ENCODE measurements around the gene STX2.
"Not testable (repeated sequence)": the region's sequence is repeated elsewhere in the genome, so short reads cannot be mapped to it uniquely, and the experiment has no call there.

Gene STX2

DNA sequence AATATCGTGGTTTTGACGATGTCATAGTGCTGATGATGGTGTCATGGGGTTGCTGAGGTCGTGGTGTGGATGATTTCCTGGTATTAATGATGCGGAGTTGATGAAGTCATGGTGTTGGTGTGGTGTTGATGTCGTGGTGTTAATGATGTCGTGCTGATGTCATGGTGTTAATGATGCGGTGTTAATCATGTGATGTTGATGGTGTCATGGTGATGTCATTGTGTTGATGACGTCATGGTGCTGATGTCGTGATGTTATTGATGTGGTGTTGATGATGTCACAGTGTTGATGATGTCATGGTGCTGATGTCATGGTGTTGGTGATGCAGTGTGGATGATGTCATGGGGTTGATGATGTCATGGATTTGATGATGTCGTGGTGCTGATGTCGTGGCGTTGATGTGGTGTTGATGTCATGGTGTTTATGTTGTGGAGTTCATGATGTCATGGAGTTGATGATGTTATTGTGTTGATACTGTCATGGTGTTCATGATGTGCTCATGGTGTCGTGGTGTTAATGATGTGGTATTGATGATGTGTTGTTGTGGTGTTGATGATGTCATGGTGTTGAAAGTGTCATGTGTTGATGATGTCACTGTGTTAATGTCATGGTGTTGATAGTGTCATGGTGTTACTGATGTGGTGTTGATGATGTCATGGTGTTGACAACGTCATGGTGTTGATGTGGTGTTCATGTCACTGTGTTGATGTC is 74.4 kb downstream of the STX2 start:
- H3K4me3 ChIP-seq (ENCODE audit: low read length) = no peak overlapping the region
- peaks cover 4% of the 10 kb centered on the region for H3K27me3 ChIP-seq (ENCODE audit: control insufficient read depth, insufficient read depth, low read length)
- H3K4me1 ChIP-seq (ENCODE audit: control insufficient read depth, insufficient read depth, low read length) = no peaks in the 10 kb centered on the region
- H3K36me3 ChIP-seq (ENCODE audit: control insufficient read depth, insufficient read depth, low read length) = no peaks in the 10 kb centered on the region
- no peaks in the 10 kb centered on the region for H3K9me3 ChIP-seq (ENCODE audit: control insufficient read depth, low read length)
- H3K9ac ChIP-seq (ENCODE audit: low read length) = no peak overlapping the region

- no peaks in the 10 kb centered on the region for H3K4me1 ChIP-seq (ENCODE audit: control insufficient read depth, insufficient read depth, low read length)
- peaks cover 4% of the 10 kb centered on the region for H3K27me3 ChIP-seq (ENCODE audit: control insufficient read depth, insufficient read depth, low read length)
- no peak overlapping the region for H3K9ac ChIP-seq (ENCODE audit: low read length)
- H3K4me3 ChIP-seq (ENCODE audit: low read length) = no peak overlapping the region
- no peaks in the 10 kb centered on the region for H3K9me3 ChIP-seq (ENCODE audit: control insufficient read depth, low read length)
- H3K36me3 ChIP-seq (ENCODE audit: control insufficient read depth, insufficient read depth, low read length) = no peaks in the 10 kb centered on the region
Observed at GRCh38 chr12:130764073-130764472, 75.0 kb downstream of the STX2 start.

GRCh38 chr12:130762319-130762675 is 76.8 kb downstream of the STX2 start:
- Histone ChIP-seq H3K9ac (ENCODE audit: low read length) (no peak overlapping the region), H3K27me3 (ENCODE audit: control insufficient read depth, insufficient read depth, low read length) (peaks cover 4% of the 10 kb centered on the region), H3K4me3 (ENCODE audit: low read length) (no peak overlapping the region)

GRCh38 chr12:130761537-130762318 is 77.3 kb downstream of the STX2 start:
- Histone ChIP-seq H3K9me3 (ENCODE audit: control insufficient read depth, low read length) (no peaks in the 10 kb centered on the region), H3K27me3 (ENCODE audit: control insufficient read depth, insufficient read depth, low read length) (peaks cover 4% of the 10 kb centered on the region), H3K36me3 (ENCODE audit: control insufficient read depth, insufficient read depth, low read length) (no peaks in the 10 kb centered on the region), H3K9ac (ENCODE audit: low read length) (no peak overlapping the region), H3K4me1 (ENCODE audit: control insufficient read depth, insufficient read depth, low read length) (no peaks in the 10 kb centered on the region), H3K4me3 (ENCODE audit: low read length) (no peak overlapping the region)

More at GRCh38 chr12:130762319-130762675, 76.8 kb downstream of the STX2 start:
- Histone ChIP-seq H3K9me3 (ENCODE audit: control insufficient read depth, low read length) (no peaks in the 10 kb centered on the region), H3K36me3 (ENCODE audit: control insufficient read depth, insufficient read depth, low read length) (no peaks in the 10 kb centered on the region), H3K4me1 (ENCODE audit: control insufficient read depth, insufficient read depth, low read length) (no peaks in the 10 kb centered on the region)

- no peaks in the 10 kb centered on the region for H3K4me1 ChIP-seq (ENCODE audit: control insufficient read depth, insufficient read depth, low read length)
- no peaks in the 10 kb centered on the region for H3K9me3 ChIP-seq (ENCODE audit: control insufficient read depth, low read length)
- no peaks in the 10 kb centered on the region for H3K36me3 ChIP-seq (ENCODE audit: control insufficient read depth, insufficient read depth, low read length)
- no peak overlapping the region for H3K4me3 ChIP-seq (ENCODE audit: low read length)
- no peaks in the 10 kb centered on the region for H3K27me3 ChIP-seq (ENCODE audit: control insufficient read depth, insufficient read depth, low read length)
- no peak overlapping the region for H3K9ac ChIP-seq (ENCODE audit: low read length)
Observed at GRCh38 chr12:130754234-130754901, 84.7 kb downstream of the STX2 start.

DNA sequence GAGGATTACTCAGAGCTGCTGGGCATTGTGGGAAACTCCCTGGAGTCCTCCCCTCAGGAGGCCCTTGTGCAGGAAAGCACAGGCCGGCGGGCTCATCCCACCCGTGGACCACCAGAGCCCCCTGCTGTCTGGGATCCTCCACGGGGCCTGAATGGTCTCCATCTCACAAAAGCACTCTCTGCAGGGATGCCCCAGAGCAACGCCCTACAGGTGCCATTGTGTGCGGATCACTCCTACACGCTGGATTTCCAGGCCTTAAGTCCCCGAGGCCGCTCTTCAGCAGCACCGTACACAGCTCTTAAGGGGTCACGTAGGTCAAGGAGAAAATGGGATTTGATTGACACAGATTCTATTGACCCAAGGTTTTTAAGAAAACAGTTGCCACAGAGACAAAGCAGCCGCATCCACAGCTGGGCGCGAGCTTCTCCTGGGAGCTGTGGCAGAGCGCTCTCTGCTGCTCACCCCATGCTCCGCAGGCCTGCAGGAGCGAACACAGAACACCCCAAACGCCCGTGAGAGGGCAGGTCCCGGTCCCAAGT is 86.3 kb downstream of the STX2 start:
- Histone ChIP-seq H3K36me3 (ENCODE audit: control insufficient read depth, insufficient read depth, low read length) (no peaks in the 10 kb centered on the region), H3K9ac (ENCODE audit: low read length) (no peak overlapping the region), H3K4me1 (ENCODE audit: control insufficient read depth, insufficient read depth, low read length) (peaks cover 3% of the 10 kb centered on the region), H3K9me3 (ENCODE audit: control insufficient read depth, low read length) (no peaks in the 10 kb centered on the region), H3K4me3 (ENCODE audit: low read length) (no peak overlapping the region), H3K27me3 (ENCODE audit: control insufficient read depth, insufficient read depth, low read length) (peaks cover 3% of the 10 kb centered on the region)

DNA sequence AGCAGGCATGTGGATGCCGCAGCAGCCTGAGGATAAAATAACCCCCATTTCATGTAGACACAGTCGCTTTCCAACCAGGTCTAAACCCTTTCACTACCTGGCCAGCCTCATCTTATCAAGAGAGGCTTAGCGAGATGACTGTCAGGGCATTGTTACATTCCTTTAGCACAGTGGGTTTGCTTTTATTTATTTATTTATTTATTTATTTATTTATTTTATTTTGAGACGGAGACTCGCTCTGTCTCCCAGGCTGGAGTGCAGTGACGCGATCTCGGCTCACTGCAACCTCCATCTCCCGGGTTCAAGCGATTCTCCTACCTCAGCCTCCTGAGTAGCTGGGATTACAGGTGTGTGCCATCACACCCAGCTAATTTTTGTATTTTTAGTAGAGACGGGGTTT is 87.0 kb downstream of the STX2 start:
- not testable (repeated sequence) for H3K4me3 ChIP-seq (ENCODE audit: low read length); H3K9me3 ChIP-seq (ENCODE audit: control insufficient read depth, low read length); H3K4me1 ChIP-seq (ENCODE audit: control insufficient read depth, insufficient read depth, low read length); H3K36me3 ChIP-seq (ENCODE audit: control insufficient read depth, insufficient read depth, low read length); H3K27me3 ChIP-seq (ENCODE audit: control insufficient read depth, insufficient read depth, low read length); H3K9ac ChIP-seq (ENCODE audit: low read length)

GRCh38 chr12:130748786-130749185 is 90.3 kb downstream of the STX2 start:
- H3K27me3 ChIP-seq (ENCODE audit: control insufficient read depth, insufficient read depth, low read length) = peaks cover 4% of the 10 kb centered on the region

DNA sequence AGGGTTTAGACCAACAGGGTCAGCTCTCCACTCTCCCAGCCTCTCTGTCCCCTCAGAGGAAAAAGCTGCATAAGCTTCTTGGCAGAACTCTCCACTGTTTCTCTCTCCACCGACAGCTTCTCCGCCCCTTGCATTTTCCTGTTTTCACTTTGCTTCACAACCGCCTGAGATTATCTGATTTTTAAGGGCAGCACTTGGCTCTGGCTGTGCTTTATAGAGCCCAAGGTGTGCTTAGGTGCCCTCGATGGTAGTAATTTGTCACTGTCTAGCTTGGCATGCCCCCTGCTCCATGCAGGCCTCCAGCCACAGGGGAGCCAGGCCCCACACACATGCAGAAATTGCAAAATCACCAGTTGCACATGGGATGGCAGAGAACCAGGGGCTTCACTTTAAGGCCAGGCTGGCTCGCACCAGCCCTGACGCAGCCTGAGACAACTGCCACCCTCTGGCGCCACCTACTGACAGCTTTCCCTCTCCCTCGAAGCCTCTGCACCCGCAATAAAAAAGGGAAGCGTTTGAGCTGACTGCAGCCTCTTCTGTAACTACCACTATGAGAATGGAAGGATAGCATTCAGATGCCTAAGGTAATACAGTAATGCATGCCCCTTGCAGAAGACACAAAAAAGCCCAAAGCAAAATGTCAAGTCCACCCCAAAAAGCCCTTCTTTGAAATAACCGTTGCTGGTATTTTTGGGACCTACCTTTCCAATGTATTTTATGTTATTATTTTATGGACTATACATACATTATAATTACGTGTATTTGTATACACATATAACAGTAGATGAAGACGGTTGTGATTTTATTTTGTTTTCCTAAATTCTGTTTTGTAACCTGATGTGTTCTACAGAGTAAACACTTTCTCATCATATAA is 90.9 kb downstream of the STX2 start:
- Histone ChIP-seq H3K27me3 (ENCODE audit: control insufficient read depth, insufficient read depth, low read length) (peaks cover 4% of the 10 kb centered on the region), H3K4me3 (ENCODE audit: low read length) (no peak overlapping the region), H3K9ac (ENCODE audit: low read length) (no peak overlapping the region), H3K9me3 (ENCODE audit: control insufficient read depth, low read length) (no peaks in the 10 kb centered on the region), H3K4me1 (ENCODE audit: control insufficient read depth, insufficient read depth, low read length) (peaks cover 5% of the 10 kb centered on the region), H3K36me3 (ENCODE audit: control insufficient read depth, insufficient read depth, low read length) (no peaks in the 10 kb centered on the region)

More at GRCh38 chr12:130748786-130749185, 90.3 kb downstream of the STX2 start:
- no peaks in the 10 kb centered on the region for H3K36me3 ChIP-seq (ENCODE audit: control insufficient read depth, insufficient read depth, low read length)
- no peak overlapping the region for H3K9ac ChIP-seq (ENCODE audit: low read length)
- peaks cover 5% of the 10 kb centered on the region for H3K4me1 ChIP-seq (ENCODE audit: control insufficient read depth, insufficient read depth, low read length)
- no peak overlapping the region for H3K4me3 ChIP-seq (ENCODE audit: low read length)
- H3K9me3 ChIP-seq (ENCODE audit: control insufficient read depth, low read length) = no peaks in the 10 kb centered on the region

- Histone ChIP-seq H3K36me3 (ENCODE audit: control insufficient read depth, insufficient read depth, low read length) (no peaks in the 10 kb centered on the region), H3K27me3 (ENCODE audit: control insufficient read depth, insufficient read depth, low read length) (peaks cover 4% of the 10 kb centered on the region), H3K4me3 (ENCODE audit: low read length) (no peak overlapping the region), H3K9me3 (ENCODE audit: control insufficient read depth, low read length) (no peaks in the 10 kb centered on the region), H3K4me1 (ENCODE audit: control insufficient read depth, insufficient read depth, low read length) (peaks cover 5% of the 10 kb centered on the region), H3K9ac (ENCODE audit: low read length) (no peak overlapping the region)
Observed at GRCh38 chr12:130746546-130746945, 92.5 kb downstream of the STX2 start.

DNA sequence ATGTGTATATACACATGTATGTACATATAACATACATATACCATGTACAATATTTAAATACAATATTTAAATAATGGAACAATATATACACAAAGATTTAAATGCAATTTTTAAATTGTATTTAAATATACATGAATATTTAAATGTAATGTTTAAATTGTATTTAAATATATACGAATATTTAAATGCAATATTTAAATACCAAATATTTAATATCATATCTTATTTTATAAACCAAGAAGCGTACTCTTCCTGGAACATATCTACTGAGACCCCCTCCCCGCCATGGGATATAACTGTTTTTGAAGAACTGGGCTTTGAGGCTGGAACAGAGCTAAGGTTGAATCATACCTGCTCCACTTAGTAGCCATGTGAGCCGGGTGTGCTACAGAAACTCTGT is 93.1 kb downstream of the STX2 start:
- H3K27me3 ChIP-seq (ENCODE audit: control insufficient read depth, insufficient read depth, low read length) = peaks cover 4% of the 10 kb centered on the region
- H3K9me3 ChIP-seq (ENCODE audit: control insufficient read depth, low read length) = no peaks in the 10 kb centered on the region
- no peak overlapping the region for H3K9ac ChIP-seq (ENCODE audit: low read length)
- peaks cover 5% of the 10 kb centered on the region for H3K4me1 ChIP-seq (ENCODE audit: control insufficient read depth, insufficient read depth, low read length)
- no peaks in the 10 kb centered on the region for H3K36me3 ChIP-seq (ENCODE audit: control insufficient read depth, insufficient read depth, low read length)
- no peak overlapping the region for H3K4me3 ChIP-seq (ENCODE audit: low read length)

Data from mucosa of stomach (tissue), 1 donor.